ENCODE measurements around the gene MAP4K3.
"Not testable (repeated sequence)": the region's sequence is repeated elsewhere in the genome, so short reads cannot be mapped to it uniquely, and the experiment has no call there.

The MAP4K3 gene

GRCh38 chr2:39335930-39336329 is 101.2 kb downstream of the MAP4K3 start:
- no peaks in the 10 kb centered on the region for H3K27me3 ChIP-seq (replicated peaks; ENCODE audit: control insufficient read depth, insufficient read depth, low read length)
- no peak for DNase-seq (ENCODE audit: extremely low read depth, insufficient read length)
- no peak overlapping the region for H3K4me3 ChIP-seq (replicated peaks; ENCODE audit: low read depth, low read length)
- no peak for TF ChIP-seq CTCF (IDR thresholded peaks at IDR 0.05; ENCODE audit: insufficient read depth, low read length, poor library complexity, severe bottlenecking)
- no peaks in the 10 kb centered on the region for H3K36me3 ChIP-seq (ENCODE audit: control insufficient read depth, insufficient read depth, low read length)

- H3K36me3 ChIP-seq (ENCODE audit: control insufficient read depth, insufficient read depth, low read length): no peaks in the 10 kb centered on the region
- no peak for DNase-seq (ENCODE audit: extremely low read depth, insufficient read length)
- no peak for TF ChIP-seq CTCF (IDR thresholded peaks at IDR 0.05; ENCODE audit: insufficient read depth, low read length, poor library complexity, severe bottlenecking)
- H3K27me3 ChIP-seq (replicated peaks; ENCODE audit: control insufficient read depth, insufficient read depth, low read length): no peaks in the 10 kb centered on the region
- no peak overlapping the region for H3K4me3 ChIP-seq (replicated peaks; ENCODE audit: low read depth, low read length)
Observed at GRCh38 chr2:39334978-39335377, 102.1 kb downstream of the MAP4K3 start.

GRCh38 chr2:39334529-39334928 is 102.6 kb downstream of the MAP4K3 start:
- no peaks in the 10 kb centered on the region for H3K36me3 ChIP-seq (ENCODE audit: control insufficient read depth, insufficient read depth, low read length)

GRCh38 chr2:39326644-39327043 is 110.4 kb downstream of the MAP4K3 start:
- no peak for DNase-seq (ENCODE audit: extremely low read depth, insufficient read length)
- Histone ChIP-seq H3K27me3 (replicated peaks; ENCODE audit: control insufficient read depth, insufficient read depth, low read length) (no peaks in the 10 kb centered on the region), H3K4me3 (replicated peaks; ENCODE audit: low read depth, low read length) (no peak overlapping the region), H3K36me3 (ENCODE audit: control insufficient read depth, insufficient read depth, low read length) (no peaks in the 10 kb centered on the region)
- TF ChIP-seq CTCF (IDR thresholded peaks at IDR 0.05; ENCODE audit: insufficient read depth, low read length, poor library complexity, severe bottlenecking): no peak

More at GRCh38 chr2:39334529-39334928, 102.6 kb downstream of the MAP4K3 start:
- DNase-seq (ENCODE audit: extremely low read depth, insufficient read length): no peak
- no peak for TF ChIP-seq CTCF (IDR thresholded peaks at IDR 0.05; ENCODE audit: insufficient read depth, low read length, poor library complexity, severe bottlenecking)
- Histone ChIP-seq H3K27me3 (replicated peaks; ENCODE audit: control insufficient read depth, insufficient read depth, low read length) (no peaks in the 10 kb centered on the region), H3K4me3 (replicated peaks; ENCODE audit: low read depth, low read length) (no peak overlapping the region)

GRCh38 chr2:39325966-39326365 is 111.1 kb downstream of the MAP4K3 start:
- no peak for TF ChIP-seq CTCF (IDR thresholded peaks at IDR 0.05; ENCODE audit: insufficient read depth, low read length, poor library complexity, severe bottlenecking)
- Histone ChIP-seq H3K27me3 (replicated peaks; ENCODE audit: control insufficient read depth, insufficient read depth, low read length) (no peaks in the 10 kb centered on the region), H3K36me3 (ENCODE audit: control insufficient read depth, insufficient read depth, low read length) (no peaks in the 10 kb centered on the region), H3K4me3 (replicated peaks; ENCODE audit: low read depth, low read length) (no peak overlapping the region)
- no peak for DNase-seq (ENCODE audit: extremely low read depth, insufficient read length)

GRCh38 chr2:39321056-39322035 is 115.7 kb downstream of the MAP4K3 start:
- not testable (repeated sequence) for H3K36me3 ChIP-seq (ENCODE audit: control insufficient read depth, insufficient read depth, low read length); DNase-seq (ENCODE audit: extremely low read depth, insufficient read length); H3K27me3 ChIP-seq (replicated peaks; ENCODE audit: control insufficient read depth, insufficient read depth, low read length); H3K4me3 ChIP-seq (replicated peaks; ENCODE audit: low read depth, low read length)
